ENCODE data around the gene CSNK1G3. TPM values are rescaled to one million over a fixed set of nuclear protein-coding genes. Genes with fewer than 3 reads are reported as not detected.

CSNK1G3 gene
- total and polyA plus RNA-seq, 2 experiments from 2014 or later, result 37.4 to 79.9 TPM

DNA sequence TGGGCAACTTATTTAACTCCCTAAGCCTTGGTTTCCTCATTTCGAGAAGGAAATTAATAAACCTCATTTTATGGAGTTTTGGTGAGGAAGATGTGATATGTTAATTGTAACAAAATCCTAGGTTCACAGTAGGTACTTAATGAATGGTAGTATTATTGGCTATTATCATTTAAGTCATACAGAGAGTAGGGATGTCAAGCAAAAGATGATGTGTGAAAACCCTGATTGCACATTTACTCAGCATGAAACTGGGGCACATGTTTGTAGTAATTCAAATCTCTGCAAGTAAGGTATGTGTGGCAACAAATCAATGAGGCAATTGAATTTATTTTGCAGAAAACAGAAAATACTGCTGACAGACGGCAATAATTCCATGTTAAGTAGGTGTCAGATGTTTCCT is 127.3 kb downstream of the CSNK1G3 start:
- Histone ChIP-seq H3K4me3 (no peak overlapping the region), H3K27ac (no peak overlapping the region), H3K4me1 (ENCODE audit: insufficient read depth) (no peaks in the 10 kb centered on the region), H2AFZ (no peak overlapping the region), H3K36me3 (ENCODE audit: low read depth) (no peaks in the 10 kb centered on the region), H4K20me1 (ENCODE audit: insufficient read depth) (no peaks in the 10 kb centered on the region; the same call in 1 of the 2 replicates), H3F3A (ENCODE audit: insufficient read depth) (no peaks in the 10 kb centered on the region), H3K27me3 (replicated peaks; ENCODE audit: insufficient read depth) (0 out of 2 replicates have a peak, but pooled peaks cover 7% of the 10 kb centered on the region), H3K4me2 (ENCODE audit: unreplicated experiment) (no peak overlapping the region), H3K9me2 (ENCODE audit: insufficient read depth) (no peaks in the 10 kb centered on the region), H3K9me3 (ENCODE audit: low read depth) (no peaks in the 10 kb centered on the region), H3K9ac (no peak overlapping the region), H3K79me2 (ENCODE audit: insufficient read depth) (no peaks in the 10 kb centered on the region)
- TF ChIP-seq EZH2phosphoT487 (IDR thresholded peaks at IDR 0.05; ENCODE audit: insufficient read depth, low read depth), result no peak
- TF ChIP-seq EZH2 (IDR thresholded peaks at IDR 0.05; ENCODE audit: insufficient read depth, poor library complexity, severe bottlenecking), result no peak
- no peak for DNase-seq
- 43 to 59% methylated on average over 2 of the region's 2 CpGs for WGBS, 2 experiments (ENCODE audit: low coverage in 1 of 2, low lambda C conversion rate in 2 of 2, missing lambda C conversion rate in 2 of 2)
- in situ Hi-C loops (cut with MboI), result no loop called here

DNA sequence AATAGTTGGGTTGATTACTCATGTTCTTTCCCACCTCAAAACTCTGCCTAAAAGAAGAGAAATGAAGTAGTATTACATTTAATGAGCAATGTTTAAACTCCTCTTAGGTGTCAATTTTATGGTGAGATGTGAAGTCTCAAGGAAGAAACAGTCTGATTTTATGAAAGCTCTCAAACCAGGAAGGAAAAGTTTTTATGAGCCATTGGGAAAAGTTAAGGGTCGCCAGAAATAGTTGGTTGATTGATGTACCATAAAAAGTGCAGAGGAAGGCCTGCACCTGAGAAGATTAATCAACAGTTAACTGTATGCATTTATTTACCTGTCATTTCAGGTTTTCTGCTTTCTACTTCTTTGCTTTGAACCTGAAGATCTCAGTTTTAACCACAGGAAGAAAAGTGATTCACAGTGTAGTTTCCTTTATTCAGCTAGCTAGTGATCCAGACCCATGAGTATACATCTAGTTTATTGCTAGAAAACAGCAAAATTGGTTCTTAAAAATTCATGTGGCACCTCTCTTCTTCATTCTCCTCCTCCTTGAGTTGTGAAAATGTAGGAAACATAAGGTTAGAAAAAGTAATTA is 133.1 kb downstream of the CSNK1G3 start:
- 11 to 30% methylated on average over 1 of the region's 1 CpG for WGBS, 2 experiments (ENCODE audit: low coverage in 1 of 2, low lambda C conversion rate in 2 of 2, missing lambda C conversion rate in 2 of 2)
- no peak for DNase-seq
- TF ChIP-seq EZH2 (IDR thresholded peaks at IDR 0.05; ENCODE audit: insufficient read depth, poor library complexity, severe bottlenecking), result no peak
- TF ChIP-seq EZH2phosphoT487 (IDR thresholded peaks at IDR 0.05; ENCODE audit: insufficient read depth, low read depth), result no peak

DNA sequence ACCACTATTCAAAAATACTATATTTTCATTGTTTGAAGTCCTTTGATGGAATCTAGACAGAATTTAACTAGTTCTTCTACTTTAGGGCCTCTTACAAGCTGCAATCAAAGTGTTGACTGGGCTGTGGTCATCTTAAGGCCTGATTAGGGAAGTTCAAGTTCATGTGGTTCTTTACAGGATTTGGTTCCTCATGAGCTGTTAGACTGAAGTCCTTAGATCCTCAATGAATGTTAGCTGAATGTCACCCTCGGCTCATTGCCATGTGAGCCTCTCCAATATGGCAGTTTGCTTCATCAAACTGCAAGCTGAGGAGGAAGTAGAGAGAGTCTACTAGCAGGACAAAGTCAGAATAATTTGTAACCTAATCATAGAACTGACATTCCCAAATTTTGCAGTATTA is 135.1 kb downstream of the CSNK1G3 start:
- 50 to 78% methylated on average over 1 of the region's 1 CpG for WGBS, 2 experiments (ENCODE audit: low coverage in 1 of 2, low lambda C conversion rate in 2 of 2, missing lambda C conversion rate in 2 of 2)

More for the DNA sequence above, 133.1 kb downstream of the CSNK1G3 start:
- Histone ChIP-seq H3K9me2 (ENCODE audit: insufficient read depth) (no peaks in the 10 kb centered on the region), H3F3A (ENCODE audit: insufficient read depth) (no peaks in the 10 kb centered on the region), H3K79me2 (ENCODE audit: insufficient read depth) (no peaks in the 10 kb centered on the region), H3K27ac (no peak overlapping the region), H3K36me3 (ENCODE audit: low read depth) (no peaks in the 10 kb centered on the region), H4K20me1 (ENCODE audit: insufficient read depth) (no peaks in the 10 kb centered on the region), H3K4me2 (ENCODE audit: unreplicated experiment) (no peak overlapping the region), H2AFZ (no peak overlapping the region), H3K9ac (no peak overlapping the region), H3K4me3 (no peak overlapping the region), H3K27me3 (replicated peaks; ENCODE audit: insufficient read depth) (0 out of 2 replicates have a peak, but pooled peaks cover 7% of the 10 kb centered on the region), H3K4me1 (ENCODE audit: insufficient read depth) (no peaks in the 10 kb centered on the region), H3K9me3 (ENCODE audit: low read depth) (no peaks in the 10 kb centered on the region)
- in situ Hi-C loops (cut with MboI), result no loop called here

DNA sequence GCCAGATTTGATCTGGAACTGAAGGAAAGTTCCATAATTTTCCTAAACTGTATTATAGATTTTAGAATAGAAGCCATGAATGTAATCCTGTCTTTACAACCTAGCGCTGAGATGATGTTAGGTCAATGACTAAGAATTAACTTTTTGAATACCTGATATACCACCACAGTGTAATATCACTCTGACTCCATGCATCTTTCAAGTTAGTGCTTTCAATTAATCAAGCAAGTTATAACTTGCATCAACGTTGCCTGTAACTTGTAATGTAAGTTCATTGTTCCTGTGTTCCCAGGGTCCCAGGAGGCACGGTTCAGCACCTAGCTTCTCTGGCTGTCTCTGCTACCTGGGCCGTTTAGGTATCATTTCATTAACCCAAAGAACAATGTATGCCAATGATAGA is 139.3 kb downstream of the CSNK1G3 start:
- Histone ChIP-seq H3K9me2 (ENCODE audit: insufficient read depth) (no peaks in the 10 kb centered on the region), H3K36me3 (ENCODE audit: low read depth) (no peaks in the 10 kb centered on the region), H3K4me1 (ENCODE audit: insufficient read depth) (no peaks in the 10 kb centered on the region), H3F3A (ENCODE audit: insufficient read depth) (no peaks in the 10 kb centered on the region), H3K9me3 (ENCODE audit: low read depth) (no peaks in the 10 kb centered on the region), H3K4me2 (ENCODE audit: unreplicated experiment) (no peak overlapping the region), H3K79me2 (ENCODE audit: insufficient read depth) (no peaks in the 10 kb centered on the region), H3K27ac (no peak overlapping the region), H2AFZ (no peak overlapping the region), H3K27me3 (replicated peaks; ENCODE audit: insufficient read depth) (no peaks in the 10 kb centered on the region), H4K20me1 (ENCODE audit: insufficient read depth) (no peaks in the 10 kb centered on the region), H3K4me3 (no peak overlapping the region), H3K9ac (no peak overlapping the region)
- WGBS, 2 experiments (ENCODE audit: low coverage in 1 of 2, low lambda C conversion rate in 2 of 2, missing lambda C conversion rate in 2 of 2), result 54 to 55% methylated on average over 4 of the region's 4 CpGs
- no peak for DNase-seq
- in situ Hi-C loops (cut with MboI), result no loop called here
- no peak for TF ChIP-seq EZH2phosphoT487 (IDR thresholded peaks at IDR 0.05; ENCODE audit: insufficient read depth, low read depth)
- TF ChIP-seq EZH2 (IDR thresholded peaks at IDR 0.05; ENCODE audit: insufficient read depth, poor library complexity, severe bottlenecking), result no peak

More for the DNA sequence above, 135.1 kb downstream of the CSNK1G3 start:
- Histone ChIP-seq H3F3A (ENCODE audit: insufficient read depth) (no peaks in the 10 kb centered on the region), H3K27me3 (replicated peaks; ENCODE audit: insufficient read depth) (0 out of 2 replicates have a peak, but pooled peaks cover 7% of the 10 kb centered on the region), H3K4me1 (ENCODE audit: insufficient read depth) (no peaks in the 10 kb centered on the region), H4K20me1 (ENCODE audit: insufficient read depth) (no peaks in the 10 kb centered on the region), H3K4me2 (ENCODE audit: unreplicated experiment) (no peak overlapping the region), H3K36me3 (ENCODE audit: low read depth) (no peaks in the 10 kb centered on the region), H3K9ac (no peak overlapping the region), H3K4me3 (no peak overlapping the region), H3K79me2 (ENCODE audit: insufficient read depth) (no peaks in the 10 kb centered on the region), H3K27ac (no peak overlapping the region), H3K9me3 (ENCODE audit: low read depth) (no peaks in the 10 kb centered on the region), H2AFZ (no peak overlapping the region), H3K9me2 (ENCODE audit: insufficient read depth) (no peaks in the 10 kb centered on the region)
- in situ Hi-C loops (cut with MboI), result no loop called here
- no peak for DNase-seq
- TF ChIP-seq EZH2 (IDR thresholded peaks at IDR 0.05; ENCODE audit: insufficient read depth, poor library complexity, severe bottlenecking), result no peak
- no peak for TF ChIP-seq EZH2phosphoT487 (IDR thresholded peaks at IDR 0.05; ENCODE audit: insufficient read depth, low read depth)

Measured in GM23248 (cell line).